Activated T-cell treated with anti-CD3 and anti-CD28 coated beads for 1 hour (primary cell): ENCODE results near the gene SLC7A4.
"Not testable (repeated sequence)": the region's sequence is repeated elsewhere in the genome, so short reads cannot be mapped to it uniquely, and the experiment has no call there.

ENCODE experiments used
- DNase-seq: peaks from one replicate; pipeline ENCODE4 v3.0.0-alpha.2; 2020; ENCODE audit warnings: low read depth

The SLC7A4 gene

DNA sequence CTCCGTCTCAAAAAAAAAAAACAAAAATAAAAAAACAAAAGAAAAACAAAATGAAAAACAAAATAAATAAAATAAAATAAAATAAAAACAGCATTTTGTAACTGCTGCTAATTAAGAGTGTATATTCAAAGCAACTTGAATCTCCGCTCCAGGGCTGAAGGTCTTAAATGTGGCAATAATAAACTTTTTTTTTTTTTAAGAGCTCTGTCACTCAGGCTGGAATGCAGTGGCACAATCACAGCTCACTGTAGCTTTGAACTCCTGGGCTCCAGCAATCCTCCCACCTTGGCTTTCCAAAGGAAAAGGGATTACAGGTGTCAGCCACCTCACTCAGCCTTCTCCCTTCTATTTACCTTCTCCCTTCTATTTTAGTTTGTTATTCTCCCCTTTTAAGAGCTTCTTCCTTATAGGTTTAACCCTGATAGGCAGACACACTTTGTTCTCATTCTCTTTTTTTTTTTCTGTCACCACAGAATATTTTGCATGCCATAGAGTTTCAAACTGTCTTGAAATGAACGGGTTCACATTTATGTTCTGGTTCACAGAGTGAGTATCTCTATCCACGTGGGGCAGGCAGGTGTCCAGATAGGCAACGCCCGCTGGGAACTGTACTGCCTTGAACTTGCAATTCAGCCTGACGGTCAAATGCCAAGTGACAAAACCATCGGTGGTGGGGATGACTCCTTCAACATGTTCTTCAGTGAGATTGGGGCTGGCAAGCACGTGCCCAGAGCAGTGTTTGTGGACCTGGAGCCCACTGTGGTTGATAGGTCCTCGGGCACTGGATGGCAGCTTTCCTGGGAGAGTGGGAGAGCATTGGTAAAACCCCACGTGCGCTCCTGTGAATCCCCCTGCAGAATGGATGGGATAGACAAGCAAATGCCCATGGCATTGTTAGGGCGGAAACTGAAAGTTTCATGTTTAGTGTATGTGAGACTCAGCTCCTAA, 32.8 kb upstream of the SLC7A4 start:
- DNase-seq = no peak

DNA sequence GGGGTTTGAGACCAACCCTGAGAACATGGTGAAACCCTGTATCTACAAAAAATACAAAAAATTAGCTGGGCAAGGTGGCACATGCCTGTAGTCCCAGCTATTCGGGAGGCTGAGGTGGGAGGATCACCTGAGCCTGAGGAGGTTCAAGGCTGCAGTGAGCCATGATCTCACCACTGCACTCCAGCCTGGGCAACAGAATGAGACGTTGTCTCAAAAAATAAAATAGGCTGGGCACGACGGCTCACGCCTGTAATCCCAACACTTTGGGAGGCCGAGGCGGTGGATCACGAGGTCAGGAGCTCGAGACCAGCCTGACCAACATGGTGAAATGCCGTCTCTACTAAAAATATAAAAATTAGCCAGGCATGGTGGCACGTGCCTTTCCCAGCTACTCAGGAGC, 32.1 kb upstream of the SLC7A4 start:
- not testable (repeated sequence) for DNase-seq

DNA sequence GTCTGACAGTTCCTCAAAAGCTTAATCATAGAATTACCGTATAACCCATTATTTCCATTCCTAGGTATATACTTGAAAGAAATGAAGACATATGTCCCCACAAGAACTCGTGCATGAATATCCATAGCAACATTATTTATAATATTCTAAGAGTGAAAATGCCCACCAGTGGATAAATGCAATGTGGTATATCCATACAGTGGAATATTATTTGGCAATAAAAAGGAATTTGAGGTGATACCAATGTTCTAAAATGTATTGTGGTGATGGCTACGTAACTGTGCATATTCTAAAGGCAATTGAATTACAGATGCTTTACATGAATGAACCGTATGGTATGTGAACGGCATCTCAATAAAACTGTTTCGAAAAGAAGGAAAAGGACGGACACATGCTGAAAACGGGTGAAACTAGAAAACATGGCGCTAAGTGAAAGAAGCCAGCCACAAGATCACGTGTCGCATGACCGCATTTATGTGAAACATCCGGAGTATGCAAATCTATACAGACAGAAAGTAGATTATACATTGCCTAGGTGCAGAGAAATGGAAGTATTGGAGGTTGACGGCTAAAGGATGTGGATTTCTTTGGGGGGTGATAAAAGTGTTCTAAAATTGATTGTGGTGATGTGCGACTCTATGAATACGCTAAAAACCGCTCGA, 29.4 kb upstream of the SLC7A4 start:
- not testable (repeated sequence) for DNase-seq

DNA sequence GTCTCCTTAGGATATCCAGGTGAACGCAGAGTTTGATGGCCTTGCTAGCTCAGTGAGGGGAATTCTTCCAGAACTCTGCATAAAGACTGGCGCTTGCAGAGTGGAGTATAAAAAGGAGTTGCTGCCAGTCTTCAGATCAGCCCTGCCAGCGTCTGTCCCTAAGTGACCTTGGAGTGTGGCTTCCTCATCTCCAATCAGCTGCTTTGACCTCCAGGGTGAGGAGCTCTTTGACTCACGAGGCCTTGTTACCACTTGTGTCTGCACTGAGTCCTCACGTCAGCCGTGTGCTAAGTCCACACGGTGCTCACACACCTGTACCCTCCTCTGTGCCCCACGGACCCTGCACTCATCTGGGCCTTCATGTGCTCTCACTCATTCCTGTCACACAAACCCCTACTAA, 28.0 kb upstream of the SLC7A4 start:
- DNase-seq = not testable (repeated sequence)

DNA sequence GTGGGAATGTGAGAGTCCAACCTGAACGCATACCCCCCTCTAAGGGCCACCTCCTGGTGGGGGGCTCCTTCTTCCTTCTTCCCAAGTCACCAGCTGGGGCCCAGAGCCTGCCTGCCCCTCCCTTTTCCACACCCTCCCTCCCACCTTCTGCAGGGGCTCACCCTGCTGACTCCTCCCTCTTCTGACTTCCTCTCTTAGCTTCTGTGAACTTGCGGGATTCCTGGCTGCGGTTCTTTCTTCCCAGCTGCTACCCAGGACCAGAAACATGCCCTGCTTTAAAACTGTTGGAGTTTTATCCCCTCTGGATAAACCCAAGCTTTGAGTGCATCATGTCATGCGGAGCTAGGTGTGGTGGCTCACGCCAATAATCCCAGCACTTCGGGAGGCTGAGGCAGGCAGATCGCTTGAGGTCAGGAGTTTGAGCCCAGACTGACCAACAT, 23.5 kb upstream of the SLC7A4 start:
- DNase-seq = no peak

DNA sequence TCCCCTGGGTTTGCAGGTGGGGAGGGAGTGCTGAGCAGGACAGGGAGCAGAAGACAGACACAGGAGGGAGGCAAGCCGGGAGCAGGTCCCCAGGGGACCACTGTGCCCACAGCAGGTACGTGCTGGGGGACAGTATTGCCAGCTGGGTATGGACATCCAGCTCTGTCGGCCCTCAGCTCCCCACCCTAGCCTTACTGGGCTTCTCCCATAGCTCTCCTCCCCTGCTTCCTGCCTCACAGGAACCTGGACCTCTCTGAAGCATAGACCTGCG, 23.1 kb upstream of the SLC7A4 start:
- no peak for DNase-seq

DNA sequence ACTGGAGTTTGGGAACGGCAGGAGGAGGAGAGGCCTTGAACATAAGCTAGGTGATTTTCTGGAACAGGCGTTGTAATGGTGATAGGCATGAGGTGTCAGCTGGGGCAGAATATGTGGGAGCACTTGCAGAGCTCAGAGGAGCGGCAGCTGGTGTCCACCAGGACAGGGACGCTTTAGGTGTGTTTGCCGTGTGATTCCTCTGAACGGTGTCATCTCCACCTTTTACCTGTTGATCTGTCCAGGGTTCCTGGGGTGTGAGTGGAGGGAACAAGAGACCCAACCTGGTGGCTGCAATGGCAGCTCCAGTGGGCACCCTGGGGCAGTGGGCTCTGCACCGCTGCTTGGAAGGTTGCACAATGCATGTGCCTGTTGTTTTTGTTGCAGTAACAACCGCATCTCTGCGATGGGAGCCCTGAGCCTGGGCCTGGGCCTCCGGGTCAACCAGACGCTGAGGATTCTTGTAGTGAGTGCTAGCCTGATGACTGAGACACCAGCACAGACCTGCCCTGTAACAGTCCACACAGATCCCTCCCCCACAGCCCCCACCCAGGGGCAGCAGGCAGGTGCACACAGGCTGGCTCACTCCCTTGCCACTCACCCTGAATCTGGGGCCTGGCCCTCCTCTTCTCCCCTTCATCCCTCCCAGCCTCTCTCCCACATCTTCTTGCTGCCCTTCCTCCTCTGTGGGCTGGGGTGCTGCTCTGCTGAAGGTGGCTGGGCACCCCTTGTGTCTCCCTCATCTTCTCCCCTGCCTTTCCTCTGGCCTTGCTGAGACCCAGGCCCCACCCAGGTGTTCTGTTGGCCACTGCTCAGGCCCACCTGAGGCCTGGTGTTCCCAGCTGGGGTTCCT, 22.6 kb upstream of the SLC7A4 start:
- no peak for DNase-seq

DNA sequence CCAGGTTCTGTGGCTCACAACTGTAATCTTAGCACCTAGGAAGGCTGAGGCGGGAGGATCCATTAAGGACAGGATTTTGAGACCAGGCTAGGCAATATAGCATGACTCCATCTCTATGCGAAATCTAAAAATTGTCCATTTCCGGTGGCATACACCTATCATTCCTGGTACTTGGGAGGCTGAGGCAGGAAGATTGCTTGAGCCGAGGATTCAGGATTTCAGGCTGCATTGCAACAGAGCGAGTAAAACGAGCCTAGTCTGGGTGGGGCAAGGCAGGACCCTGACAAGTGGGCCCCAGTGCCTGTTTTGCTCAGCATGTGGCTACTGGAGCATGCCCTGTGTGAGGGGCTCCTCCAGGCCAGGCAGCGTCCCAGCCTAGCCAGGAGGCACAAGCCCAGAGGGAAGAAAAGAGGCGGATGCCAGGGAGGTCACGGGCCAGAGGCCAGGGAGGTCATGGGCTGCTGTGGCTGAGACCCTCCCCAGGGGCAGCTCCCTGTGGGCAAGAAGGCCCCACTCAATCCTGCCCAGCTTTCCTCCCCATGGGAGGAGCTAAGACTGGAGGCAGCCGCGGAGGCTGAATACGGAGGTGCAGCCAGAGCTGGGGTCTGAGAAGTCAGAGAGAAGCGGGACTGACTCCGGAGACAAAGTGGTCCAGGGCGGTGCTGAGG, 21.8 kb upstream of the SLC7A4 start:
- DNase-seq = no peak

DNA sequence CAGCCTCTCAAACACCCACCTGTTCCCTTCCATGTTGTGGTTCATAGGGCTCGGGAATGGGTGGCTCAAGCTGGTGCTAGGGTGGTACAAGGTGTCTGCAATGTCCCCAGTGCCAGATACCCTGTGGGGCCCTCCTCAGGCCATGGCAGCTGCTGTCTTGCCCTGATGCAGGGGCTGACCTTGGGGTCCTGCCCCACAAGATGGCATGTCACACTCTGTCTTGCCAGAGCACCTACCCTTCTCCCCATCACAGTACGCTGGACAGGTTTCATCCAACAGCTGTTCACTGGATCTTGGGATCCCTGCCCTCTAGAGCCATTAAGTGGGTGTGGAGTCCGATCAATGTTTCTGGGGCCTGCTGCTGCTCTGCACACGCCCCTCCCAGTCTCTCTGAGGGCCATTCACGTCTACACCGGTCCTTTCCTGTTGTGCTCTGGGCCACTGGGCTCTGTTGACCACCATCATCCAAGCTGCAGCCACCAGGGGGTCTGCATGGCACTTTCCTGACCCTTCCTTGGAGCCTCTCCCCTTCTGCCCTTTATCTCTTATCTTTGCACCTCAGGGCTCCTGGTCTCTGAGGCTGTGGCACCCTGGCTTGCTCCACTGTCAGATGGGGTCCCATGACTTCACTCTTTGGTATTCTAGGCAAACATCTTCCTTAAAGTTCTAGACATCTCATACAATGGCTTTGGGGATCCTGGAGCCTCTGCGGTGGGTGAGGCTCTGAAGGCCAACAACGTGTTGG, 20.5 kb upstream of the SLC7A4 start:
- no peak for DNase-seq

DNA sequence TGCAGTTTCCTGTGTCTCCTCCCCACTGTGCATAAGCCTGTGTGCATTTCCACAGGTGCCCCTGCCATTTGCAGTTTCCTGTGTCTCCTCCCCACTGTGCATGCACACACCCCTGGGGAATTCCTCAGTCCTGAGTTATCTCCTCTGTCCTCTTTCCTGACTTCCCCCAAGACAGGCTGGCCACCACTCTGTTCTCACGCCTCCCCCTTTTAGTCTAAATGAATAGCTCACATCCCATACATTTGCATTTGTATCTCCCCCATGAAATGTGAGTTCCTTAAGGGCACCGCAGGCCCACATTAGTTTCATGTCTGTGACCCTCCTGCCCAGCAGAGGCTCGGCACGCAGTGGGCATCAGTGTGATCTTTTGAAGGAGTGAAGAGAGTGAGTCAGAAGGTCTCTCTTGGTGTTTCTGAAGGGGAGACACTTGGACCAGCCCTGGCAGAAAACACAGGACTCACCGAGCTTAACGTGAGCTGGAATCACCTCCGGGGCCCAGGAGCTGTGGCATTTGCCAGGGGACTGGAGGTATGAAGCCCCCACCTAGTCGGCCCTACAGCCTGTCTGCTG, 19.6 kb upstream of the SLC7A4 start:
- DNase-seq = no peak

DNA sequence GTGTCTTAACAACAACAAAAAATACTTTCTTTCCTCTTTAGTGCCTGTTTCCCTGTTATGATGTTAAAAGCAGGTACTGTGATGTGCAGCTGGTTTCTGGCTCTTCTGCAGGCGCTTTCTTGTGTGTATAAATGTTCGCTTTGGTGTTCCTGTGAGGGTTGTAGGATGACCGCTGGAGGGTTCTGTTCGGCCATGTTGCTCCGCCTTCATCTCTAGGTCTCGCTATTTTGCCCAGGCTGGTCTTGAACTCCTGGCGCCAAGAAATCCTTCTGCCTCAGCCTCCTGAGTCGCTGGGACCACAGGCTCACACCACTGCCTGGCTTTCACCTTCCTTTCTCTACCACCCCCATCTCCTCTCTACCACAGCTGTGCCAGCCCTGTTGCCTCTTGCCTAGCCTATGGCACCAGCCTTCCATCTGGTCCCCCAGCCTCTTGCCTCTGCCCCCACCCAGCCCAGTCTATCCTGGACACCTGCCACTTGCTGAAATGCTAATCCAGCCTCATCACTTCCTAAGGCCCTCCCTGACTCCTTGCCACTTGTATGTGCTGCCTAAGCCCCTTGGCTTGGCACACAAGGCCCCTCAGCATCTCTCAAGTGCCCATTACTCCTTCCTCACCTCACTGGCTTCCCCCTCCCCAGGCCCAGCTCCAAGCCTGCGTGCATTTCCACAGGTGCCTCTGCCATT, 18.9 kb upstream of the SLC7A4 start:
- no peak for DNase-seq

DNA sequence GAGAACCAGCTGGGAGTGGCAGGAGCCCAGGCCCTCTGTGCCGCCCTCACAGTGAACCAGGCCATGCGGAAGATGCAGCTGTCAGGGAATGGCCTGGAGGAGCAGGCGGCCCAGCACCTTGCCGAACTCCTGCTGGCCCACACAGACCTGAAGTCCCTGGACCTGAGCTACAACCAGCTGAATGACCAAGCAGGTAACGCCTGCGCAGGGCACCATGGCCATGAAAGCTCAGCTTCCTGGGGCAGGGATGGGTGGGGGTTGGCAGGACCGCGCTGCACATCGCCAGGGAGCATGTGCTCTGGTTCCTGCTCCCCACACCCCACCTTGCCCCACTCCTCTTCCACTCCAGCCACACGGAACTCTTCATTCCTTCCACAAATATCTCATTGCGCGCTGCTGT, 16.6 kb upstream of the SLC7A4 start:
- not testable (repeated sequence) for DNase-seq

DNA sequence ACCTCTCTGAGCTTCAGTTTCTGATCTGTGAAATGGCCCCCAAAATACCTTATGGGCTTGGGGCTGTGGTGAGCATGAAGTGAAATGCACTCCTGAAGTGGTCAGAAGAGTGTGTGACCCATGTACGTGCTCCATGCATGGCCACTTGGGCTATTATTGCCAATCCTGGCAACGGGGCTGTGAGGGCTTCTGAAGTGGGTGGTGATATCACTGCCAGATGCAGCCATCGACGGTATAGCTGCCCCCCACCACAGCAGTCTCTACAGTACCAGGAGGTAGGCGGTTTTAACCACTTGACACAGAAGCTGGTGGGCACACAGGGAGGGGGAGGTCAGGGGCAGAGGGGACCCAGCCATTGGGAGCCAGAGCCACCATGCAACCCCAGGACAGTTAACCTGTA, 16.1 kb upstream of the SLC7A4 start:
- DNase-seq = not testable (repeated sequence)

DNA sequence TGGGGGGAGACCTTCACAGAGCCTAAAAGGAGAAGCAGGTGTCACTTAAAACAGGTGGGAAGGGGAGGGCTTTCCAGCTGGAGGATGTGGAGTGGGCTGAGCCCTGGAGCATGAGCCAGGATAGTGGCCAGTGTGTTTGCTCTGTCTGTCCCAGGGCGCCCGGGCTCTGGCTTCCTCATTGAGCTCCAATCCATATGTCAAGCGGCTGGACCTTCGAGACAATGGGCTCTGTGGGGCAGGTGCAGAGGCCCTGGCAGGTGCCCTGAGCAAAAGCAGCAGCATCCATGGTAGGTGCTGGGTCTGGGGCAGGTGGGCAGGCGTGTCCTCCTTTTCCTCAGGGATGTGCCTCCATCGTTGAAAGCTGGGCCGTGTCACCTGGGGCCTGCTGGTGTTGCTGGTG, 15.4 kb upstream of the SLC7A4 start:
- no peak for DNase-seq

DNA sequence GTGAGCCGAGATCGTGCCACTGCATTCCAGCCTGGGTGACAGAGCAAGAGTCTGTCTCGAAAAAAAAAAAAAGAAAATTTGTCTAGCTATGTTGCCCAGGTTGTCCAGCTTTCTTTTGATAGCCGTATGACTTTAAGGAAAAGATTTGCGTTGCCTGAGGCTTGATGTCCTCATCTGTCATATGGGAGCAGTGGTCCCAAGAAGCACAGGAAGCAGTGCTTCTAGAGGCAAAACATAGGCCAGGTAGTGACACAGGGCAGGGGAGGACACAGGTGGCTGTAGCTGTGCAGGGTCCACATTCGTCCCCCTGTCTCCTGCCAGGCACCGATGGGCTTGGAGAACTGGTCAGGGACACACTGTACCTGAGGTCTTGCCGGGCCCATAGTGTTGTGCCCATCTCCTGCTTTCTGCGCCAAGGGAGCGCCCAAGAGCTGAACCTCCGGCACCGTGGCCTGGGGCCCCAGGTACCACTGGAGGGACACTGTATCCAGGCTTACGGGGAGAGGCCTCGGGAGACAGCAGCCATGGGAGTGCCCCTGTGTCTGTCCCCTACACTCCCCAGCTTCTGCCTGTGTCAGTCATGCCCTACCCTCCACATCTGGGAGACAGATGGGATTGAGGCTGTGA, 14.8 kb upstream of the SLC7A4 start:
- DNase-seq = no peak

DNA sequence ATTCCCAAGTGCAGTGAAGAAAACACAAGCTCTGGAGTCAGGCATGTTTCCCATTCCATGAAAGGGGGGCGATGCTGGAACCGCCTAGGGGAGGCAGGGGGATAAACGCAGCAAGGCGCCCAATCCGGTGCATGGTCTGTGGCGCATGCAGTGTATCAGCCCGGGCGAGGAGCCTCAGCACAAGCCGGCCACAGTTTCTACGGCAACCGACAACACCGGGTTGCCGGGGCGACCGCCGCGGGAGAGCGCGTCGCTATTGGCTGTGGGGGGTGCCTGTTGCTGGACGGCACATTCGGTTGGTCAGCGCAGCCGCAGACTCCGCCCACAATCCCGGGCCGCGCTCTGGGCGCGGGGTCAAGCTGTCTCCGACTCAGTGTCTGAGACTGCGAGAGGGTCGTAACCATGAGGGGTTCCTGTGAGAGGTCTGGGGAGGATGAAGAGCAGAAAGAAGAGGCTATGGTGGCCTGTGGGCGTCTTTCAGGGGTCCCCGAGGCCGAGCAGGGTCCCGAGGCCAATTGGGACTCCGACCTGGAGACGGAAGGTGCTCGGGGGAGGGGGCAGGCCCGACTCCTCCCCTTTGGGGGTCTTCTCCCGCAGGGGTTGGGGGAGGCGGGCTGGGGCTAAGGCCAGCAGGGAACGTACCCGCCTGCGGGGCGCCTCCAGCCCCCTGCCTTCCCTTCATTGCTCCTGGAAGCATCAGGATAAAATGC, 13.4 kb upstream of the SLC7A4 start, which contains the start of gene LRRC74B:
TSS of gene LRRC74B (plus strand) at position 362 of the 710 bp plus-strand sequence. CDS start at position 403, 41 bp downstream.
- peak; percentile 49 for DNase-seq

DNA sequence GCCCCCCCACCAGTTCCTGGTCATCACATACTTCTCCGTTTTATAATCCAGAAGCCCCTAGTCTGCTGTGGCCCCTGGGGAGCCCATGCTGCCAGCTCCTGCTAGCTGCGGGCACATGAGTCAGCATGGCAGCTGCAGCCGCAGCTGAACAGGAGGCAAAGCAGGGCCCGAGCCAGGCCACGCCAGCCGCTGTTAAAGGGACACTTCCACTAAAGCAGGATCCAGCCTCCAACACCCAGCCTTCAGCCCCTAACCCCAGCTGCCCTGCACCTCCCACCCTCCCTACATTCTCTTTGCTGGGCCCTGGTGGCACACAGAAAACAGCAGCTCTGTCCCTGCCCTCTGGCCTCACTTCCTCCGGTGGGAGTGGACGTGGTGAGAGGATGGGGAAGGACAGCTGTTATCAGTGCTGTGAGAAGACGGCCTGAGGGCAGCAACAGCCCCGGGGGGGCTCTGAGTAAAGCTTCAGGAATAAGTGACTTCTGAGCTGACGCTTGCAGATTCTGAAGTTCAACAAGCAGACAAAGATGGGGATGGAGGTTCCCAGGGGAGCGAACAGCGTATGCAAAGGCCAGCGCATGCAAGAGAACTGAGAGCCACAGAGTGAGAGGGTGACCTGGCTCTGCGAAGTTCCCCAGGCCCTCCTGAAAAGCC, 12.7 kb upstream of the SLC7A4 start:
- no peak for DNase-seq

DNA sequence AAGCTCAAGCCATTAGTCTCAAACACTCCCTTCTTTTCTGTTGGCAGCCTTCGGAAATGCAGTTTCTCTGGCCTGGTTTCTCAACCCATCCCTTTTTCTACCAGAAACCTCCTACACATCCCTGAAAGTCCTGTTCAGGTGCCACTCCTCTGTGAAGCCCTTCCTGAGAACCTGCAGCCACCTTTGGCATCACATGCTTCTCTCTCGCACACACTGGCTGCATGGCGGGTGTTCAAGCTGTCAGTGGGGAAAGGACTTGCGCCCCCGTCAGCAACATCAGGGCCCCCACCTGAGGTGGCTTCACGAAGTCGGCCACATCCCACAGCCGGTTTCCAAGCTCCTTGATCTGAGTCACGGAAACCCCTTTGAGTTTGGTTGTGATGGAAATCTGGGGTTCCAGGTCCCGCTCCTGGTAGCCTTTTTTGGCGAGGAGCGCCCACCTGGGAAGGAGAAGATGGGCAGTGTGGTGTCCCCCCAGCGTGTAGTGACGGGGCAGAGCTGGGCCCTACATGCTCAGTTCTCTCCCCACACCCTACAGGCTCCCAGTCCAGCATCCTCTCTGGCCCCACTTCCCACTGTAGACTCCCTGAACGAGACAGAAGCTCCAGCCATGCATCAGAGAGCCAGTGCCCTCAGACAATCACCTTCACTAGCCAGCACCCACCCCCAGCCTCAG, 11.6 kb upstream of the SLC7A4 start:
- DNase-seq = no peak
